Measurements from ENCODE around the gene ASCC3.

ASCC3 gene

DNA sequence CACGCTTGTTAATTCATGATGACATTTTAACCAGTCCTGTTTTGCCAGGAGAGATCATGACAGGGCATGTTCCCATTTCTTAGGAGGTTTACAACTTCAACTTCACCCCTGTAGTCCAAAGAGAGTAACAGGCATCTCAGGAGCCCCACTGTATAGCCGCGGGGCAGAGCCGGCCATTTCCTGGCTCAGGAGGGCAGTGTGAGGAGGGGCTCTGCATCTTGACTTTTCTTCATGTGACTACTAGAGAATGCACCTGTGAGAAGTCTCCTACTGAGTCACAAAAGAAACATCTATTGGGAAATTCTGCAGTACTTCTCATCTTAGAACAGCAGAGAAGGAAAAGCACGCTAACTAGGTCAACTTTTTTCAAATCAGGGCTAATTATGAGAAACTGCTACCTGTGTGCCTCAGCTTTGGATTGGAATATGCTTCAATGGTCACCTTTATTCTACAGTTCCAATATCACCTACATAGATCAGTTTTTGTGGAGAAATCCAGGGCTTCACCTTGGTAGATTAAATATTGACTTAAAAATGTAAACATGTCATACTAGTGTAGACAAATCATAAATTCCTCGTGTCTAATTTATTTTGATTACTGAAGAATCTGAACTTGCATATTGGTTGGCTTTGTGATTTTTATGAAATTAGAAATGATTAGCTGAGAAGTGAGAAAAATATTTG is 387.8 kb downstream of the ASCC3 start:
- Histone ChIP-seq H3K9ac (ENCODE audit: low read depth in 1 of 2, low read length in 2 of 2) (no peak overlapping the region), H3K4me3 (ENCODE audit: low read depth in 1 of 2, low read length in 2 of 2) (no peak overlapping the region), H3K9me3 (ENCODE audit: control insufficient read depth in 1 of 2, low read length in 2 of 2) (no peaks in the 10 kb centered on the region), H3K27me3 (ENCODE audit: control insufficient read depth in 1 of 2, insufficient read depth in 2 of 2, low read length in 2 of 2) (peaks cover 3 to 13% of the 10 kb centered on the region in 2 donors), H3K27ac (ENCODE audit: low read depth, low read length) (no peak overlapping the region), H3K4me1 (ENCODE audit: control insufficient read depth in 1 of 2, insufficient read depth in 2 of 2, low read length in 2 of 2) (no peaks in the 10 kb centered on the region), H3K36me3 (ENCODE audit: control insufficient read depth in 1 of 2, insufficient read depth in 2 of 2, low read length in 2 of 2) (no peaks in the 10 kb centered on the region)

DNA sequence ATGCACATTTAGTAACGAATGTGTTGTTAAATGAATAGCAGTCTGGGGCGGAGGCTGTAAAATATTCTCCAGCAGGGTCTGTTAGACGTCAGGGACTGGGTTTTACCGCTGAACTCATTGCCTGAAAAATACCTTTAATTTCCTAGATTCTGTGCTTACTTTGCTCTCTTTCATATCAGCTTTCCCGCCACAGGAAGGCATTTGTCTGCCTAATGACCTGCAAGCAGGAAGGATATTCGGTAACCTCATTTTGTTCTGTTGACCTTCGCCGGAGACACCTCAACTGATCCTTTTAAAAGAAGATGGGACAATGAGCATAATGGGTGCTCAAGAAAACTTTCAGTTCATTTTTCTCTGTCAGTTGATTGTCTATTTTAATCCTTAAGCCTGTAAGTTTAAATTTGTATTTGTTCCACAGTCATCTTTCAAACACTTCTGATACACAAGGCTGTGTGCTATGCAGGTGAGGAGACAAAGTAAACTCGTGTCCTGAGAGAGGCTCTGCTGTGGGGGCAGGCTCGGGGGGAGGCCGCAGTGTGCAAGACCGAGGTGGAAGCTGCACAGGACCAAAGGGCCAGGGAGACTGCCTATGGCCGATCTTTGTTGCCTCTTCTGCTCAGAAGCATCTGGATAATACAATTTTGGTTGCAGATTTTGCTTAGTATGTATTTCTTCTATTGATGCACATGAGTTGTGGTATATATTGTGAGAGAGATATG is 389.0 kb downstream of the ASCC3 start:
- Histone ChIP-seq H3K9ac (ENCODE audit: low read depth in 1 of 2, low read length in 2 of 2) (no peak overlapping the region), H3K27me3 (ENCODE audit: control insufficient read depth in 1 of 2, insufficient read depth in 2 of 2, low read length in 2 of 2) (peaks cover 3 to 13% of the 10 kb centered on the region in 2 donors), H3K36me3 (ENCODE audit: control insufficient read depth in 1 of 2, insufficient read depth in 2 of 2, low read length in 2 of 2) (no peaks in the 10 kb centered on the region), H3K4me3 (ENCODE audit: low read depth in 1 of 2, low read length in 2 of 2) (no peak overlapping the region), H3K4me1 (ENCODE audit: control insufficient read depth in 1 of 2, insufficient read depth in 2 of 2, low read length in 2 of 2) (no peaks in the 10 kb centered on the region), H3K9me3 (ENCODE audit: control insufficient read depth in 1 of 2, low read length in 2 of 2) (no peaks in the 10 kb centered on the region), H3K27ac (ENCODE audit: low read depth, low read length) (no peak overlapping the region)

DNA sequence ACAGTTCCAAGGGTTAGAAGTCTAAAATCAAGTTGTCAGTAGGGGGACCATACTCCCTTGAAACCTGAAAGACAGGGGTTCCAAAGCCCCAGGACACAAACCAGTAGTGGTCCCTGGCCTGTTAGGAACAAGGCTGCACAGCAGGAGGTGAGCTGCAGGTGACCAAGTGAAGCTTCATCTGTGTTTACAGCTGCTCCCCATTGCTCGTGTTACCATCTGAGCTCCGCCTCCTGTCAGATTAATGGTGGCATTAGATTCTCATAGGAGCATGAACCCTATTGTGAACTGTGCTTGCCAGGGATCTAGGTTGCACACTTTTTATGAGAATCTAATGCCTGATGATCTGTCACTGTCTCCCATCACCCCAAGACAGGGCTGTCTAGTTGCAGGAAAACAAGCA is 391.1 kb downstream of the ASCC3 start:
- H3K9me3 ChIP-seq (ENCODE audit: control insufficient read depth in 1 of 2, low read length in 2 of 2): no peaks in the 10 kb centered on the region
- peaks cover 3 to 13% of the 10 kb centered on the region in 2 donors for H3K27me3 ChIP-seq (ENCODE audit: control insufficient read depth in 1 of 2, insufficient read depth in 2 of 2, low read length in 2 of 2)
- H3K27ac ChIP-seq (ENCODE audit: low read depth, low read length): no peak overlapping the region
- no peak overlapping the region for H3K9ac ChIP-seq (ENCODE audit: low read depth in 1 of 2, low read length in 2 of 2)
- H3K4me3 ChIP-seq (ENCODE audit: low read depth in 1 of 2, low read length in 2 of 2): no peak overlapping the region
- no peaks in the 10 kb centered on the region for H3K4me1 ChIP-seq (ENCODE audit: control insufficient read depth in 1 of 2, insufficient read depth in 2 of 2, low read length in 2 of 2)
- no peaks in the 10 kb centered on the region for H3K36me3 ChIP-seq (ENCODE audit: control insufficient read depth in 1 of 2, insufficient read depth in 2 of 2, low read length in 2 of 2)

DNA sequence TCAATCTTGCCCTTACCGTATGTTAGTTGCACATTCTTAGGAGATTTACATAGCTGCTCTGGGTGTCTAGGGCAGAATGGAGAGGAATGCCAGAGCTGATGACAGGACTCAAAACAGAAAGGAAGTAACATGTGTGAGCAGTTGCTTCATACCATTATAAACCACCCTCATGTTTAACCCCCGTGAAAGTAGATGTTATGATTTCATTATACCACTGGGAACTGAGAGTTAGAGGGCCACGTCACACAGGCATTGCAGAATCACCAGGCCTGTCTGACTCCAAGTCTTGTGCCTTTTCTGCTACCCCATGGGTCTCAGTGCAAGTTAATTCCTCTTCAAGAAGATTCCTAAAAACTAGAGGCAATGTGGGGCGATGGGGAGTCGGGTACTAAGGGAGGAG is 392.9 kb downstream of the ASCC3 start:
- Histone ChIP-seq H3K27me3 (ENCODE audit: control insufficient read depth in 1 of 2, insufficient read depth in 2 of 2, low read length in 2 of 2) (peaks cover 3 to 13% of the 10 kb centered on the region in 2 donors), H3K9me3 (ENCODE audit: control insufficient read depth in 1 of 2, low read length in 2 of 2) (no peaks in the 10 kb centered on the region)

DNA sequence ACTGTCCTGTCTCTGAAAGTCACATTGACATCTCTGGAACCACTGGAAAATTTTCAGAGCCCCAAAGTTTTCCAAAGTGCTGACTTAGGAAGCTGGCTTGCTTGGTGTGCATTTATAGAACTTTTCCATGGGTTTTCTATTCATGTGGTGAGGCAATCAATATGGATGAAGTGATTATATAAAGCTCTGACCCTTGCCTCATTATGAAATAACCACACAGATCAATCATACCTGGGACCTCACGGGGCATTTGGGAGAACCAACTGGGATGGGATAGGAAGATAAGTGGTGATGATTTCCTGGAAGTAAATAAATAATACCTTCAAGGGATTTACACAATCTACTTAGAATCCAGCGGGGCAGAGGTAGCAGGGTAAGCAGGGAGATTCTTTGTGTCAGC is 393.5 kb downstream of the ASCC3 start:
- H3K27ac ChIP-seq (ENCODE audit: low read depth, low read length): no peak overlapping the region
- no peaks in the 10 kb centered on the region for H3K9me3 ChIP-seq (ENCODE audit: control insufficient read depth in 1 of 2, low read length in 2 of 2)
- no peaks in the 10 kb centered on the region for H3K36me3 ChIP-seq (ENCODE audit: control insufficient read depth in 1 of 2, insufficient read depth in 2 of 2, low read length in 2 of 2)
- no peak overlapping the region for H3K9ac ChIP-seq (ENCODE audit: low read depth in 1 of 2, low read length in 2 of 2)
- peaks cover 3 to 13% of the 10 kb centered on the region in 2 donors for H3K27me3 ChIP-seq (ENCODE audit: control insufficient read depth in 1 of 2, insufficient read depth in 2 of 2, low read length in 2 of 2)
- H3K4me1 ChIP-seq (ENCODE audit: control insufficient read depth in 1 of 2, insufficient read depth in 2 of 2, low read length in 2 of 2): no peaks in the 10 kb centered on the region
- H3K4me3 ChIP-seq (ENCODE audit: low read depth in 1 of 2, low read length in 2 of 2): no peak overlapping the region

More for the DNA sequence above, 392.9 kb downstream of the ASCC3 start:
- Histone ChIP-seq H3K27ac (ENCODE audit: low read depth, low read length) (no peak overlapping the region), H3K36me3 (ENCODE audit: control insufficient read depth in 1 of 2, insufficient read depth in 2 of 2, low read length in 2 of 2) (no peaks in the 10 kb centered on the region), H3K9ac (ENCODE audit: low read depth in 1 of 2, low read length in 2 of 2) (no peak overlapping the region), H3K4me3 (ENCODE audit: low read depth in 1 of 2, low read length in 2 of 2) (no peak overlapping the region), H3K4me1 (ENCODE audit: control insufficient read depth in 1 of 2, insufficient read depth in 2 of 2, low read length in 2 of 2) (no peaks in the 10 kb centered on the region)

DNA sequence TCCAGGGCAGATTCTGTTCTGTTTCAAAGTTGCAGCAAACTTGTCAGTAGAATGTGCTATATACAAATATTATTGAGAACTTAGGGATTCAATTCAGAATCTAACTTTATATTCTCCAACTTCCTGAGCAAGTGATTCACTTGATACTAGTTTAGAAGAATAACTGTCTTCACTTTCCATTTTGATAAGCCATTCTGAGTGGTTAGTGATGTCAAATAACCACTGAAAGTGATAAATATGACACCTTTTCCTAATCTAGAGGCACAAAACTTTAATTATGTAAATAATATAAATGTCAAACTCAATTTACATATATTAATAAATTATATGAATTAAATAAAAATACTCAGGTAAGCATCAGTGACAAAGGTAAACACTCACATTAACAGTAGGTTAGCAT is 395.9 kb downstream of the ASCC3 start:
- Histone ChIP-seq H3K36me3 (ENCODE audit: control insufficient read depth in 1 of 2, insufficient read depth in 2 of 2, low read length in 2 of 2) (no peaks in the 10 kb centered on the region), H3K27ac (ENCODE audit: low read depth, low read length) (no peak overlapping the region), H3K4me3 (ENCODE audit: low read depth in 1 of 2, low read length in 2 of 2) (no peak overlapping the region), H3K4me1 (ENCODE audit: control insufficient read depth in 1 of 2, insufficient read depth in 2 of 2, low read length in 2 of 2) (no peaks in the 10 kb centered on the region), H3K27me3 (ENCODE audit: control insufficient read depth in 1 of 2, insufficient read depth in 2 of 2, low read length in 2 of 2) (no peaks in the 10 kb centered on the region), H3K9ac (ENCODE audit: low read depth in 1 of 2, low read length in 2 of 2) (no peak overlapping the region), H3K9me3 (ENCODE audit: control insufficient read depth in 1 of 2, low read length in 2 of 2) (no peaks in the 10 kb centered on the region)

DNA sequence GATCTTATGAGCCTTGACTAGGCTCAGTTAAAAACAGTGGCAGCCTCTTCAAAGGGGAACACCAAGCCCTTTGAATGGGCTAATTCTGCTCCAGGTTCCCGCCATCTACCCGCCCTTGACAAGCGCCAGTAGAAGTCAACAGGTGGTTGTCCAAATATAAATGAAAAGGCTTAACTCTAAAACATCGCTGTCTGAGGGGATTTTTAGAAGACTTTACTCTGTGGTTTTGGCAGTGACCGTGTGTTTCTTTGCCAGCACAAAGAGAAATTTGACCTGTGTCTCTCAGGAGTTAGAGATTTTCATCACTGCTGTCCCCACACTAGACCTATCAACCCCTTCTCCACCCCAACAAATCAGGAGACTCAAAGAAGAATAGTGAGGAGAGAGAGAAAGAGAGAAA is 396.7 kb downstream of the ASCC3 start:
- no peaks in the 10 kb centered on the region for H3K36me3 ChIP-seq (ENCODE audit: control insufficient read depth in 1 of 2, insufficient read depth in 2 of 2, low read length in 2 of 2)
- H3K4me1 ChIP-seq (ENCODE audit: control insufficient read depth in 1 of 2, insufficient read depth in 2 of 2, low read length in 2 of 2): no peaks in the 10 kb centered on the region

DNA sequence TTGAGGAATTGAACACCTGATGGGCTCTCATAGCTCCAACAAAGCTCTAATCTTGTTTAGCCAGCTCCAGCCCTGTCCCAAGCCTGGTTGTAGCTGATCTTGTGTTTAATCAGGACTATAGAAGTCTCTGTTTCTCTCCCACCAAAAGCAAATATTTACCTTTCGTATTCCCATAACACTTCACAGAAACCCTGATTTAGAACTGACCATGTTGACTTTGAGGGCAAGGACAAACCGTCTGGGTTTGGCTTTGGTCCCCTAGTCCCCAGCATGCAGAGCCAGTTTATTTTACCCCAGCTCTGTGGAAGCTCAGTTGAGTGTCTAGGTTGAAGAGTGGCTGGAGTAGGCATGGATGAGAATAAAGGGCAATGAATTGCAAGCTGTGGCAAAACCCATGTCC is 398.4 kb downstream of the ASCC3 start:
- Histone ChIP-seq H3K4me3 (ENCODE audit: low read depth in 1 of 2, low read length in 2 of 2) (no peak overlapping the region), H3K4me1 (ENCODE audit: control insufficient read depth in 1 of 2, insufficient read depth in 2 of 2, low read length in 2 of 2) (no peaks in the 10 kb centered on the region), H3K9ac (ENCODE audit: low read depth in 1 of 2, low read length in 2 of 2) (no peak overlapping the region), H3K36me3 (ENCODE audit: control insufficient read depth in 1 of 2, insufficient read depth in 2 of 2, low read length in 2 of 2) (no peaks in the 10 kb centered on the region), H3K27ac (ENCODE audit: low read depth, low read length) (no peak overlapping the region), H3K9me3 (ENCODE audit: control insufficient read depth in 1 of 2, low read length in 2 of 2) (no peaks in the 10 kb centered on the region), H3K27me3 (ENCODE audit: control insufficient read depth in 1 of 2, insufficient read depth in 2 of 2, low read length in 2 of 2) (no peaks in the 10 kb centered on the region)

More for the DNA sequence above, 396.7 kb downstream of the ASCC3 start:
- Histone ChIP-seq H3K9me3 (ENCODE audit: control insufficient read depth in 1 of 2, low read length in 2 of 2) (no peaks in the 10 kb centered on the region), H3K27me3 (ENCODE audit: control insufficient read depth in 1 of 2, insufficient read depth in 2 of 2, low read length in 2 of 2) (no peaks in the 10 kb centered on the region), H3K9ac (ENCODE audit: low read depth in 1 of 2, low read length in 2 of 2) (no peak overlapping the region), H3K4me3 (ENCODE audit: low read depth in 1 of 2, low read length in 2 of 2) (no peak overlapping the region), H3K27ac (ENCODE audit: low read depth, low read length) (no peak overlapping the region)

DNA sequence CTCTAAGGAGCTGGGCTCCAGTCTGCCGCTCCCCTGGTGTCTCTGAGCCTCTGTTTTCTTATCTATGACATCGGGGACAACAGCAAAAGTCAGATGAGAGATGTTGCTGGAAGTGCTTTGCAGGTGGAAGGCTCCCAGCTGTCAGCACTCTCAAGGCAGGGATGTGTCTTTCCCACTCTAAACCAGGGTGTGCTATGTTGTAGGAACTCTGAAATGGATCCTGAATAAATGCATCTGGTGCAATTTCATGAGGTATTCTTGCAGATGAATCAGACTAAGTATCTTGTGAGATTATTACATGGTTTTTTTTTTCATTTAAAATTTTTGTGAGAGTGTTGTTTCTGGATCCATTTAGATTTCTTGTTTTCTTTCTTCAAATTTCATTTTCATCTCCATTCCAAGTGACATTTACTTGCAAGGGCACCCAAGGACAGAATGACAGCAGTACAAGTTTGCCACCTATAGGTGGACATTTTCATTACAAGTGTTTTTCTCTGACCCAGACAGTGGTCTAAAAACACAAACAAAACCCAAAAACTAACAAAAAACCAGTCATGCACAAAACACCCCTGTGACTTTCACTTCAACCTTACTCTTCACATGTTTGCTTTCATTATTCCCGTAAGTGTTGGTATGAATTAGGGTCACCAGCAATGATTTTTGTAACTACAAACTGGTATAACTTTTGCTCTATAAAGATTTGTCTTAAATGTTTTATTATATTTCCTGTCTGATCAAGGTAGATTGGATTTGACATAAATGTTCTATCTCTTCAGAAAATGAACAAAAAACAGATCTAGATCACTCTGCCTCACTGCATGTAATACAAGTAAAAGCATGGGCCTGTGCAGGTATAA is 401.7 kb downstream of the ASCC3 start:
- Histone ChIP-seq H3K9ac (ENCODE audit: low read depth in 1 of 2, low read length in 2 of 2) (no peak overlapping the region), H3K9me3 (ENCODE audit: control insufficient read depth in 1 of 2, low read length in 2 of 2) (no peaks in the 10 kb centered on the region), H3K4me3 (ENCODE audit: low read depth in 1 of 2, low read length in 2 of 2) (no peak overlapping the region), H3K27ac (ENCODE audit: low read depth, low read length) (no peak overlapping the region), H3K27me3 (ENCODE audit: control insufficient read depth in 1 of 2, insufficient read depth in 2 of 2, low read length in 2 of 2) (peaks cover 0 to 6% of the 10 kb centered on the region in 2 donors), H3K36me3 (ENCODE audit: control insufficient read depth in 1 of 2, insufficient read depth in 2 of 2, low read length in 2 of 2) (no peaks in the 10 kb centered on the region), H3K4me1 (ENCODE audit: control insufficient read depth in 1 of 2, insufficient read depth in 2 of 2, low read length in 2 of 2) (no peaks in the 10 kb centered on the region)

Data from duodenal mucosa (tissue), 2 donors.